ENCODE measurements around the gene ST6GALNAC3.

The ST6GALNAC3 gene

DNA sequence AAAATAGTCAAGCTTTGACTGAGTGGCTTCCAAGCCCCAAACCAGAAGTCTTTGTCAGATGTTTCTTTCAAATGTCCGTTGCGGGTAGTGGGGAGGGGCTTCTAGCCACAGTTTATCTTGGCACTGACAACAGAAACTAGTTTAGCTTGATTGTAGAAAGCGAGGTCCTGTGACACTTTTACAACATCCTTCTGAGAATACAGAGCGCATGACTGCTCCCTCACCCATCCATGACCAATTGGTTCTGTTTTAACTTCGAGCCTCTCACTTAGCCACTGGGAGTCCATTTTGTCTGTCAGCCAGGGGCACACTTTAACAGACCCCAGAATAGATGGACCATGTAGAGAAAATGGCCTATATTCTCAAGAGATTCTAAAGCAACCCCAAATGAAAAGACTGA, 593.5 kb downstream of the ST6GALNAC3 start:
- DNase-seq: no peak

DNA sequence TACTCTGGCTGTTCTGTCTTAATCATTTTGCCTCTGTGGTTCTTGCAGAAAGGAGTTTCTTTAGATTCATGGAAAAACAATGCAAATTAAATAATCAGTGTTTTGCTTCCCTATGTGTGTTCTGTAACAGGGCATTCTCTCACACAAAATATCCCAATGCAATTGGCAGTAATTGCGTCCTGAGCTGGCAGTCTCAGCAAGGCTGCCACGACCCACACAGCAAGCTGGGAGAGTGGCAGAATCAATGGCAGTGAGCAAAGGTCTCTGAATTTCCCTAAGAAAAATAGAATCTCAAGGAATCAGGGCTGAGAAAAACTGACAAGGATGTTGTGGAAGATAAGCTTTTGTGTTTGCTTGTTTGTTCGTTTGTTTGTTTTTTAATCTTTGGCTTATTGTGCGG, 594.6 kb downstream of the ST6GALNAC3 start:
- no peak for DNase-seq

DNA sequence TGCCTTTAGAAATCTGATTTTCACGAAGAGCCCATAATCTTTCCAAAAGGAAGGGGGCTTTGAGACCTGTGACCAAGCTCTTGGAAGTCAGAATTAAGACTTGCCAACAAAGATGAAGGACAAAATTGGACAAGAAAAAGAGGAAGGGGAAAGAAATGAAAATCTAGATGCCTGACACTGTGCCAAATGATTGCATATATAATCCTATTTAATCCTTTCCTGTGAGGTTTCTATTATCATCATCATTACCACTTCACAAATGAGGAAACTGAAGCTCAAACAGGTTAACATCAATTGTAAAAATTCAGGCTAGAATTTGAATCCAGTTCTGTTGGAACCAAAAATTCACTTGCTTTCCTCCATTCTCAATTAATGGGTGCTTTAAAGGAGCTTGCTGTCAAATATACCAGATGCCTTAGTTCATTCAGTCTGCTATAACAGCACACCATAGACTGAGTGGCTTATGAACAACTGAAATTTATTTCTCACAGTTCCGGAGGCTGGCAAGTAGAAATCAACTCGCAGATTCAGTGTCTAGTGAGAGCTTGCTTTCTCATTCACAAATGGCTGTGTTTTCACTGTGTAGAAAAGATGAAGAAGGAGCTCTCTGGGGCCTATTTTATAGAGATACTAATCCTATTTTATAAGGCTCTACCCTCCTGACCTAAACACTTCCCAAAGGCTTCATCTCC, 595.2 kb downstream of the ST6GALNAC3 start:
- no peak for DNase-seq

DNA sequence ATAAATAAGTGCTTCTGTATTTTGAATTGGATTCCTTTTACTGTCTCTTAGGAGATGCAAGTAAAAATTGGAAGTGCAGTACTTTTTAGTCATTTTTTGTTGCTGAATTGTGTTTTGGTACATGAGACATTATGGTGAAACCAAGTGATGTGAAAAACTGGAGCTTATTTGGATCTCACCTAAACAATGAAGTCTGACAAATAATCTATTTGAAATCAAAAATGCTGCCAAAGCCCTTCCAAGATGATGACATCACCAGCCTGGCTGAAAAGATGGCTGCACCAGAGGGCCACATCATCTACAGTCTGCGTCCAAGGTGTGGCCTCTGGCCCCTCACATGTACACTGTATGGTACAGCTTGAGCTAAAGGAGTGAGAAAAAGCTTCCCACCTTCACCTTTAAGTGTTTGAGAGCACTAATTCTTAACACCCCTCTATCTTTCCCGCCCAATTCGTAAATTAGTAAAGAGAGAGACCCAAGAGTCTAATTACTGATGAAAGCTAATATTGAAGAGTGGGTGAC, 600.2 kb downstream of the ST6GALNAC3 start:
- DNase-seq: no peak

DNA sequence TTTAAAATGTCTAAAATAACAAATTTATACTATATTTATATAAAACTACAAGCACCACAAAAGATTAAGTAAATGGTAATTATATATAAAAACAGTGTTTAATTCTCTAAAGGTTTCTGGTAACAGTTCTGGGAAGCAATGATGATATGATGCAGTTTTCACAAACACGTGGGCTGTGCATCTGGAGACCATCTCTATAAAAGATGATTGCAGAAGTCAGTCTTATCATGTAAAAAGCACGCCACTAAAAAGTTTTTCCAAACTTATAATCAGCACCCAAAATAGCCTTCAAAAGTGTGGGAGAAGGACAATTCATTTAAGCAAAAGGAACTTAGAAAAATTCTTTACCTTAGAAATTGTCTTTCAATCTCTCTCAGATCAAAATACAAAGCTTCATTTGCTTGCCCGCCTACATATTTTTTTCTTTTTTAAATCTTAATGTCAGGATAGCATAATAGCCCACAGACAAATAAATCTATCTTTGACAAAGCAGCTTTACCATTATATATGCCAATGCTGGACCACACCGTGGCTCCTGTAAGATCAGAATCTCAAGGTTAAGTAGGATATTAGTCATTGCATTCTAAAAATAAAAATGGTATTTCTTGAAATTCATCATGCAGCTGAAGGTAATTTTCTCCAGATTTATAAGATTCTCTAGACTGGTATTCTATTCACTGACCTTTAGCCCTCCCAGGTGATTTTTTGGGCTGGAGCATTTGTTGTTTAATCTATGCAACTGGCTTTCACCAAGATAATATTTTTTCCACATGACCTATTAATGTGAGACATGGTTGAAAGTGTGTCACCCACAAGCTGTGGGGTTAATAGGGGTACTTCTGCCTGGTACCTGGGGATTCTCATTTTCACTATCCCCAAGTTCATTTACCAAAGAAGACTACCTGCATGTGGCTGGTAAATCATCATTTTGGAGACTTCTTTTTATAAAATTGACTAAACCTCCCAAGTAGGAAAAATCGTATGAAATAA, 603.2 kb downstream of the ST6GALNAC3 start:
- no peak for DNase-seq

DNA sequence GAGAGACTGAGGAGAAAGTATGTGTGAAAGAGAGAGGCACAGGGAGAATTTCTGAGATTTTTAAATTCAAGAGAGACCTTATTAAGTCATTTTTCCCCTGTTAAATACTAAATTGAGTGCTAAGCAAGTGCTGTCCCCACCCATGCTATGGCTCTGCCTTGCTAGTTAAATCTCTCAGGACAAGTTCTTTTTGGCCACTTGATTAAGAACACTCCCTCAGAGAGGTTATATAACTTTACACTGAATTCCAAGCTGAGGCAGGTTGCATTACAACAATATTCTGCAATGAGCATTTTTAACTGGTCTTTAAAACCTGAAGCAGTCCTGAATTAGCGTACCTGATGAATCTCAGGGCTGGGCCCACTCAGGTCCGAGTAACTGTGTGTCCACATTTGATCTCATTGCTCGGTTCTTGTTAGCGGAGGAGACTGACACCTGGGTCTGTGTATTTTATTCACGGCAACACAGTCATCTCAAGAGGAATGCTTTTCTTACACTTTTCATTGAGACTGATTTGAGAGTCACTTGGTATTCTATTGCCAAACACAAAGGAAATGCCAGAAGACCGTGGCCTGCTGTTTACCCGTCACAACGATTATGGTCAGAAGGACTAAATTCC, 605.1 kb downstream of the ST6GALNAC3 start:
- DNase-seq: no peak

DNA sequence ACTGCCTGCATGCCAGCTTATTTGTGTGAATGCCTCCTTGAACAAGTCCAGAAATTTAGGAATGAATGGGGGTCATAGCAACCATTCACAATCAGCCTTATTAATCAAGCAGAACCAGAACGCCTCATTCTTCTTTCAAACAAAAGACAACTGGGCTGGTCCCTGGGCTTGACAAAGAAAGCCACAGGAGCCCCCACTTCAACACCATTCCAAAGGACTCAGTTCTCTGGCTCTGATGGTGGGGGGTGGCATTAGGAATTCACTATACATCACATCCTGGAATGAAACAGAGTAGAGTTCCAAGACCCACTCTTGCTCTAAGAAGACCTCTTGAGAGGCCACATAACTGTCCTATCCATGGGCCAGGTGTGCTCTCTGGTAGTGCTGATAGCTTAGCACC, 606.1 kb downstream of the ST6GALNAC3 start:
- no peak for DNase-seq

DNA sequence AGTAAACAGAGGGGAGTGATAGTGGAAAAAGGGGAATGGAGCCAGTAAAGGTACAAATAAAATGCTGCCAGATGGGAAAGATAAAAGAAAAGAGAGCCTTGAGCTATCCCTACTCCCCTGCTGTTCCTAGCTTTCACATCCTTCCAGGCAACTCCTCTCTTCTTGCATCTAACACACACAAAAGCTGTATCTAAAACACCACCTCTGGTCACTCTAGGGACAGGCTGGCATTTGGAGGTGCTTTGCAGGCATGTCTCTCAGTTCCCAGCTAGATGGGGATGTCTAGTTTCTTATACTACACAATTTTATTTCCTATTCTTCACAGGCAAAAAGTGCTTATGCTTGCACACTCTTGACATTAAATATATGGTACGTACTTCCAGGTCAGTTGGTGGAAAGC, 607.6 kb downstream of the ST6GALNAC3 start:
- peak; percentile 12 for DNase-seq
